GM19324 (cell line): Measurements from ENCODE around the gene PID1.

Experiments
- ATAC-seq: cut with Tn5 transposase; IDR thresholded peaks from one replicate; pipeline ENCODE4 v1.9.1; 2021; ENCODE audit warnings: mild to moderate bottlenecking, moderate library complexity; ENCODE audit not compliant: unreplicated experiment, low FRiP score

PID1 gene

GRCh38 chr2:229265727-229266126 is 5.4 kb downstream of the PID1 start:
- ATAC-seq, result no peak

GRCh38 chr2:229261599-229261998 is 9.5 kb downstream of the PID1 start:
- ATAC-seq, result no peak

- no peak for ATAC-seq
These were observed 10.0 kb downstream of the PID1 start for GRCh38 chr2:229261076-229261475.

GRCh38 chr2:229257985-229258384 is 13.1 kb downstream of the PID1 start:
- ATAC-seq, result no peak

GRCh38 chr2:229256376-229256775 is 14.7 kb downstream of the PID1 start:
- no peak for ATAC-seq

- ATAC-seq, result no peak
These were observed 16.9 kb downstream of the PID1 start for GRCh38 chr2:229254206-229254605.

GRCh38 chr2:229252996-229253395 is 18.1 kb downstream of the PID1 start:
- no peak for ATAC-seq

GRCh38 chr2:229252280-229252679 is 18.8 kb downstream of the PID1 start:
- ATAC-seq, result no peak

- ATAC-seq, result no peak
These were observed 21.6 kb downstream of the PID1 start for GRCh38 chr2:229249536-229249935.

- no peak for ATAC-seq
These were observed 24.8 kb downstream of the PID1 start for GRCh38 chr2:229246334-229246733.

GRCh38 chr2:229244975-229245374 is 26.1 kb downstream of the PID1 start:
- no peak for ATAC-seq

- no peak for ATAC-seq
These were observed 27.1 kb downstream of the PID1 start for GRCh38 chr2:229243890-229244560.

- no peak for ATAC-seq
These were observed 30.0 kb downstream of the PID1 start for GRCh38 chr2:229240984-229241491.

GRCh38 chr2:229239021-229239420 is 32.1 kb downstream of the PID1 start:
- ATAC-seq, result no peak

GRCh38 chr2:229237270-229237669 is 33.8 kb downstream of the PID1 start:
- ATAC-seq, result no peak

- no peak for ATAC-seq
These were observed 35.8 kb downstream of the PID1 start for GRCh38 chr2:229235131-229235914.

GRCh38 chr2:229231885-229232284 is 39.2 kb downstream of the PID1 start:
- no peak for ATAC-seq

GRCh38 chr2:229231328-229231868 is 39.7 kb downstream of the PID1 start:
- ATAC-seq, result no peak

- no peak for ATAC-seq
These were observed 40.2 kb downstream of the PID1 start for GRCh38 chr2:229230911-229231310.

GRCh38 chr2:229230256-229230655 is 40.8 kb downstream of the PID1 start:
- no peak for ATAC-seq

- ATAC-seq, result no peak
These were observed 44.7 kb downstream of the PID1 start for GRCh38 chr2:229226382-229226781.

GRCh38 chr2:229223107-229223506 is 48.0 kb downstream of the PID1 start:
- no peak for ATAC-seq
